Ovary (tissue), 3 donors: Measurements from ENCODE around the gene ACKR2.
"Not testable (repeated sequence)": the region's sequence is repeated elsewhere in the genome, so short reads cannot be mapped to it uniquely, and the experiment has no call there.

Source experiments
- EP300 ChIP-seq: sonication (generic); formaldehyde crosslinking; IDR thresholded peaks from one replicate; pipeline ENCODE4 v1.6.1; 2017; ENCODE audit warnings: antibody characterized with exemption
- TF ChIP-seq, protein P1 (sequence below), 3 donors: fragments of 450-650 bp in 2 of 3; fragments of 200-600 bp in 1 of 3; IDR thresholded peaks; one replicate each; pipeline versions ENCODE4 v1.5.1 to v1.8.0; 2016 to 2022; ENCODE audit warnings: antibody characterized with exemption in 3 of 3, mild to moderate bottlenecking in 1 of 3
- donor health status: DM: no; HTN: no; CAD: no.

DNA sequence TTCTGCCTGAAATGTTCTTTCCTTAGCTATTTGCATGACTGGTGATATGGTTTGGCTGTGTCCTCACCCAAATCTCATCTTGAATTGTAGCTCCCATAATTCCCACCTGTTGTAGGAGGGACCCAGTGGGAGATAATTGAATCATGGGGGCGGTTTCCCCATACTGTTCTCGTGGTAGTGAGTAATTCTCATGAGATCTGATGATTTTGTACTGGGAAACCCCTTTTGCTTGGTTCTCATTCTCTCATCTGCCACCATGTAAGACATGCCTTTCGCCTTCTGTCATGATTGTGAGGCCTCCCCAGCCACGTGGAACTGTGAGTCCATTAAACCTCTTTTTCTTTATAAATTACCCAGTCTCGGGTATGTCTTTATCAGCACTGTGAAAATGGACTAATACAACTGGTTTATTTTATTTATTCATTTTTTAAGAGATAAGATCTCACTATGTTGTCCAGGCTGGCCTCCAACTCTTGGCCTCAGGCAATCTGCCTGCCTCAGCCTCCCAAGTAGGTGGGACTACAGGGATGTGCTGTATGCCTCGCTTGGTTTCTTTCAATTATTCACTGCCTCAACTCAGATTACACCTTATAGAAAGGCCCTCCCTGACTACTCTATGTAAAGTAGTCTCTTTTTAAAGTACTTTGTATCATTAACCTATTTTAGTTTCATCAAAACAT, 74.1 kb downstream of the ACKR2 start:
- TF ChIP-seq EP300, result not testable (repeated sequence)
- TF ChIP-seq, protein P1, sequence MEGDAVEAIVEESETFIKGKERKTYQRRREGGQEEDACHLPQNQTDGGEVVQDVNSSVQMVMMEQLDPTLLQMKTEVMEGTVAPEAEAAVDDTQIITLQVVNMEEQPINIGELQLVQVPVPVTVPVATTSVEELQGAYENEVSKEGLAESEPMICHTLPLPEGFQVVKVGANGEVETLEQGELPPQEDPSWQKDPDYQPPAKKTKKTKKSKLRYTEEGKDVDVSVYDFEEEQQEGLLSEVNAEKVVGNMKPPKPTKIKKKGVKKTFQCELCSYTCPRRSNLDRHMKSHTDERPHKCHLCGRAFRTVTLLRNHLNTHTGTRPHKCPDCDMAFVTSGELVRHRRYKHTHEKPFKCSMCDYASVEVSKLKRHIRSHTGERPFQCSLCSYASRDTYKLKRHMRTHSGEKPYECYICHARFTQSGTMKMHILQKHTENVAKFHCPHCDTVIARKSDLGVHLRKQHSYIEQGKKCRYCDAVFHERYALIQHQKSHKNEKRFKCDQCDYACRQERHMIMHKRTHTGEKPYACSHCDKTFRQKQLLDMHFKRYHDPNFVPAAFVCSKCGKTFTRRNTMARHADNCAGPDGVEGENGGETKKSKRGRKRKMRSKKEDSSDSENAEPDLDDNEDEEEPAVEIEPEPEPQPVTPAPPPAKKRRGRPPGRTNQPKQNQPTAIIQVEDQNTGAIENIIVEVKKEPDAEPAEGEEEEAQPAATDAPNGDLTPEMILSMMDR (IDR thresholded peaks at IDR 0.05), result not testable (repeated sequence)
